DND-41 (cell line): ENCODE results near the gene MIEF2.

Experiments
- ATAC-seq: fragments of 200-7000 bp; cut with Tn5 transposase; 3 replicates; pipeline ENCODE4 v1.9.1; 2021; ENCODE audit warnings: low read depth; ENCODE audit not compliant: insufficient read depth
- DNase-seq: peaks from one replicate; pipeline ENCODE4 v3.0.0-alpha.2; 2020
- H2AFZ ChIP-seq: 2 replicates; pipeline ENCODE4 v1.6.0; 2012; ENCODE audit warnings: low read depth, low read length
- H3K27ac ChIP-seq: 2 replicates; pipeline ENCODE4 v1.5.1; 2012; ENCODE audit warnings: low read length, inconsistent platforms
- H3K27me3 ChIP-seq: fragments of 200-600 bp; sonication (generic); 2 replicates; pipeline ENCODE4 v1.6.0; 2012; ENCODE audit warnings: low read length, mild to moderate bottlenecking, inconsistent platforms; ENCODE audit not compliant: insufficient read depth, poor library complexity
- H3K36me3 ChIP-seq: 2 replicates; pipeline ENCODE4 v1.5.1; 2012; ENCODE audit warnings: low read length, inconsistent platforms; ENCODE audit not compliant: insufficient read depth
- H3K4me1 ChIP-seq: 2 replicates; pipeline ENCODE4 v1.5.1; 2012; ENCODE audit warnings: mild to moderate bottlenecking, low read length; ENCODE audit not compliant: insufficient read depth
- H3K4me2 ChIP-seq: 2 replicates; pipeline ENCODE4 v1.6.0; 2012; ENCODE audit warnings: mild to moderate bottlenecking, moderate library complexity, low read length, inconsistent platforms; ENCODE audit not compliant: insufficient read depth
- H3K4me3 ChIP-seq, 2 experiments: fragments of 200-600 bp in 1 of 2; shearing (Covaris generic) in 1 of 2; 2 replicates each; pipeline ENCODE4 v1.5.1; 2012 to 2016; ENCODE audit warnings: inconsistent platforms in 2 of 2, low read length in 2 of 2, mild to moderate bottlenecking in 2 of 2, low read depth in 1 of 2, moderate library complexity in 1 of 2
- H3K79me2 ChIP-seq: 2 replicates; pipeline ENCODE4 v1.6.0; 2012; ENCODE audit warnings: low read length, inconsistent platforms; ENCODE audit not compliant: insufficient read depth
- H3K9ac ChIP-seq: 2 replicates; pipeline ENCODE4 v1.6.0; 2012; ENCODE audit warnings: low read depth, mild to moderate bottlenecking, inconsistent platforms, low read length, moderate library complexity
- H3K9me3 ChIP-seq: 2 replicates; pipeline ENCODE4 v1.5.1; 2012; ENCODE audit warnings: low read length, moderate library complexity, mild to moderate bottlenecking, inconsistent platforms; ENCODE audit not compliant: insufficient read depth, severe bottlenecking
- H4K20me1 ChIP-seq: 2 replicates; pipeline ENCODE4 v1.6.0; 2012; ENCODE audit warnings: low read length; ENCODE audit not compliant: insufficient read depth
- EZH2 ChIP-seq: IDR thresholded peaks from 3 replicates; pipeline ENCODE4 v1.6.1; 2012; ENCODE audit warnings: borderline replicate concordance, low read depth, mild to moderate bottlenecking, moderate library complexity, low read length, inconsistent platforms; ENCODE audit not compliant: severe bottlenecking
- TF ChIP-seq, protein P1 (sequence below): IDR thresholded peaks from 2 replicates; pipeline ENCODE4 v1.5.1; 2012; ENCODE audit warnings: borderline replicate concordance, low read length, moderate library complexity, mild to moderate bottlenecking; ENCODE audit not compliant: poor library complexity, severe bottlenecking; ENCODE audit errors: extremely low read depth

The MIEF2 gene

DNA sequence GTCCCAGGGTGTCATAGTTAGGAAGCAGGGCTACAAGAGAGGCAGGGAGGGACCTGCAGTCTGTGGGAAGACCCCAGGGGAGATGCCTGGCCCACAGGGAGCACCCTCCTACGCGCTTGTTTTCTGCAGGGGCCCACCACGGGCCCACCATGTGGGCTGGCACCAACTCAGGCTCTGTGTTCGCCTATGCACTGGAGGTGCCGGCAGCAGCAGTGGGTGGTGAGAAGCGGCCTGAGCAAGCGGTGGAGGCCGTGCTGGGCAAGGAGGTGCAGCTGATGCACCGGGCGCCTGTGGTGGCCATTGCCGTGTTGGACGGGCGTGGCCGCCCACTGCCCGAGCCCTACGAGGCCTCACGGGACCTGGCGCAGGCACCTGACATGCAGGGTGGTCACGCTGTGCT lies 20.0 kb upstream of the MIEF2 start:
- Histone ChIP-seq H2AFZ (no peak overlapping the region), H3K36me3 (peaks cover 70% of the 10 kb centered on the region)
- ATAC-seq: no peak

DNA sequence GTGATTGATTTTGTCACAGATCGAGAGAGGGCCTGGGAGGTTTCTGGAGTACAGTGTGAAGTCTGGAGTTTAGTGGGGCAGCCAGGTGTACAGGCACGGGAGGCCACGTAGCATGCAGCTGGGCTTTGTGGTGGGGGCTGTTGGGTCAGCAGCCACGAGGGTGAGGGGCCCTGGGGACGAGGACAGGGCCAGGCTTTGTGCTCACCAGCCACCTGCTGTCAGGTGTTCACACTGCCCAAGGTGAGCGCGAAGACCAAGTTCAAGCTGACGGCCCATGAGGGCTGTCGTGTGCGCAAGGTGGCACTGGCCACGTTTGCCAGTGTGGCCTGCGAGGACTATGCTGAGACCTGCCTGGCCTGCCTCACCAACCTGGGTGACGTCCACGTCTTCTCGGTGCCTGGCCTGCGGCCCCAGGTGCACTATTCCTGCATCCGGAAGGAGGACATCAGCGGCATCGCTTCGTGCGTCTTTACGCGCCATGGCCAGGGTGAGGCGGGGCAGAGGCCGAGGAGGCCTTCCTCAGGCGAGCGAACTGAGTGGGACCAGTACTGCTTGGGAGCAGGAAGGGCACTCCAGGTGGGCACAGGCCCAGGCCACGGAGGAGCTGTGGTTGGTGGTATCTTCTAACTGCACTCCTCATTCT lies 19.1 kb upstream of the MIEF2 start:
- ATAC-seq (no peak), DNase-seq (no peak)
- Histone ChIP-seq H4K20me1 (0 out of 2 replicates have a peak, but pooled peaks cover 3% of the 10 kb centered on the region), H3K9me3 (no peaks in the 10 kb centered on the region), H3K36me3 (peaks cover 70% of the 10 kb centered on the region), H2AFZ (no peak overlapping the region), H3K4me3 (no peak overlapping the region), H3K79me2 (no peaks in the 10 kb centered on the region), H3K4me1 (no peaks in the 10 kb centered on the region), H3K27me3 (no peaks in the 10 kb centered on the region), H3K27ac (no peak overlapping the region), H3K4me2 (no peak overlapping the region), H3K9ac (no peak overlapping the region)
- no peak for TF ChIP-seq EZH2
- TF ChIP-seq, protein P1, sequence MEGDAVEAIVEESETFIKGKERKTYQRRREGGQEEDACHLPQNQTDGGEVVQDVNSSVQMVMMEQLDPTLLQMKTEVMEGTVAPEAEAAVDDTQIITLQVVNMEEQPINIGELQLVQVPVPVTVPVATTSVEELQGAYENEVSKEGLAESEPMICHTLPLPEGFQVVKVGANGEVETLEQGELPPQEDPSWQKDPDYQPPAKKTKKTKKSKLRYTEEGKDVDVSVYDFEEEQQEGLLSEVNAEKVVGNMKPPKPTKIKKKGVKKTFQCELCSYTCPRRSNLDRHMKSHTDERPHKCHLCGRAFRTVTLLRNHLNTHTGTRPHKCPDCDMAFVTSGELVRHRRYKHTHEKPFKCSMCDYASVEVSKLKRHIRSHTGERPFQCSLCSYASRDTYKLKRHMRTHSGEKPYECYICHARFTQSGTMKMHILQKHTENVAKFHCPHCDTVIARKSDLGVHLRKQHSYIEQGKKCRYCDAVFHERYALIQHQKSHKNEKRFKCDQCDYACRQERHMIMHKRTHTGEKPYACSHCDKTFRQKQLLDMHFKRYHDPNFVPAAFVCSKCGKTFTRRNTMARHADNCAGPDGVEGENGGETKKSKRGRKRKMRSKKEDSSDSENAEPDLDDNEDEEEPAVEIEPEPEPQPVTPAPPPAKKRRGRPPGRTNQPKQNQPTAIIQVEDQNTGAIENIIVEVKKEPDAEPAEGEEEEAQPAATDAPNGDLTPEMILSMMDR: no peak

More for the DNA sequence above, 20.0 kb upstream of the MIEF2 start:
- Histone ChIP-seq H3K9ac (no peak overlapping the region), H3K27ac (no peak overlapping the region), H3K9me3 (no peaks in the 10 kb centered on the region), H4K20me1 (peaks cover 3% of the 10 kb centered on the region; the same call in 1 of the 2 replicates), H3K79me2 (no peaks in the 10 kb centered on the region), H3K4me2 (no peak overlapping the region), H3K27me3 (no peaks in the 10 kb centered on the region), H3K4me3 (no peak overlapping the region), H3K4me1 (no peaks in the 10 kb centered on the region)
- DNase-seq: no peak
- TF ChIP-seq, protein P1: no peak
- TF ChIP-seq EZH2: no peak

DNA sequence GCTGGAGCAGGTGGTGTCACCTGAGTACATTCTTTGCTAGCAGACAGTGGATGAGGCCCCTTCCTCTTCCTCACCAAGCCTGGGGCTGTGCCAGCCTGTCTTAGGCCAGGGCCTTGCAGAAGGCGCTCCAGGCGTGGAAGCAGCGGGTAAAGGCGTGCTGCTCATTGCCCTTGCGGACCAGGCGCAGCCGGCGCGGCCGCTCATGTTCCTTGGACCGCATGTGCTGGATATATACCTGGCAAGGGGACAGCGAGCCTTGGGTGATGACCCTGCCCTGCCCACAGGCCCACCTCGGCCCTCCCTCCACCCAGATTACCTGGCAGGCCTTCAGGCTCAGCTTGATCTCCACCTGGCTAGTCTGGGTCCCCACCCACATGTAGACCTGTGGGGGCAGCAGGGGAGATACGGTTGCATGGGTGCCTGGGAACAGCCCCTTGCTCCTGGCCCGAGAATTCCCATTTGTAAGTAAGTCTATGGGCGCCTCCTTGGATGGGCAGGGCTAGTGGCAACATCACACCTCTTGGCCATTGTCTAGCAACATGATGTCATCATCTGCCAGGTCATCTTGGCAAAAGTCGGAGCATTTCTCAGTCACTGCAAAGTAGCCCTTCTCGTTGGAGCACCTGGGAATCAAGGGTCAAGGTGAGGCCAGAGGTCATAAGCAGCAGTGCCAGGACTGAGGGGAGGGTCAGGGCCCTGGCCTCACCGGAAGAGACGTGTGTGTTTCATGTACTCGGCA lies 15.3 kb upstream of the MIEF2 start:
- DNase-seq (no peak), ATAC-seq (no peak)
- Histone ChIP-seq H3K9ac (no peak overlapping the region), H3K9me3 (no peaks in the 10 kb centered on the region), H3K27me3 (no peaks in the 10 kb centered on the region), H3K36me3 (peaks cover 83% of the 10 kb centered on the region), H3K79me2 (no peaks in the 10 kb centered on the region), H4K20me1 (peaks cover 11% of the 10 kb centered on the region), H3K4me1 (no peaks in the 10 kb centered on the region), H3K4me3 (no peak overlapping the region), H2AFZ (no peak overlapping the region), H3K27ac (no peak overlapping the region), H3K4me2 (no peak overlapping the region)
- TF ChIP-seq, protein P1: no peak
- no peak for TF ChIP-seq EZH2
